NCI-H82 (cell line): ENCODE results near the gene CYP2W1.
"Not testable (repeated sequence)": the region's sequence is repeated elsewhere in the genome, so short reads cannot be mapped to it uniquely, and the experiment has no call there.

Experiments used
- DNase-seq: peaks from one replicate; lab custom pipeline; 2025; lab: John Stamatoyannopoulos, UW

CYP2W1 gene

DNA sequence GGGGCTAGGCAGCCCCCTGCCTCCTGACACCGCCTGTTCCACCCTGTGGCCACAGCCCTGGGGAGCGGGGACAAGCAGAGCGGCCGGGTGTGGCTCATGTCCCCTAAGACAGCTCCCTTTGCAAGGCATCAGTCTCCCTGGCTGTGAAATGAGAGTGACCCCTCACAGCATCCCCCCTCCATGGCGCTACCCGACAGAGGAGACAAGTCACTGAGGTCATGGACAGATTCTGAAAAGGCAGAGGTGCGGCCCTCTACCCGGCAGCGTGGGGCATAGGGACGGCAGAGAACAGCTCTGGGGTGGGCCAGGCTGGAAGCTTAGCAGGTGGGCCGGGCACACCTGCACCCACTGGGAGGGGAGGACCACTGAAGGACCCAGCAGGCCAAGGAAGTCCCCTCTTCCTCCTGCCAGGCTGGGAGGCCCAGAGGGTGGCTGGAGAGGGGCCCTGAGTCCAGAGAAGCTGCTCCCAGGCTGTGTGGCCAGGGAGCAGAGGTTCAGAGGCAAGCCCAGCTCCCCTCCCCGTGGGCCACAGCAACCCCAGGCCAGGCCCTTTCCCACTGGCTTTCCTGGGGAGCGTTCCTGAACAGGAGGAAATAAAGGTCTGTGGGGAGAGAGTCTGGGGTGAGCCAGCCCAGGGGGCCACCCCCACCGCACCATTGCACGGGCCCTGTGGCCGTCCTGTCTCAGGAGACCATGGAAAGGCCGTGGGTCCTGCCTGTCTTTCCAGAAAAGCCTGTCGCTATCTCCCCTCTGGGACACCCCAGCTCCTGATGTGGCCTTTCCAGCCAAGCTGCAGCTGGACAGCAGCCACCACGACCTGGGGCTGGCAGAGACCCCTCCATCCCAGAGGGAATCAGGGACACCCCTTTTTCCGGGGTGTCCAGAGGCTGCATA lies 30.2 kb upstream of the CYP2W1 start:
- DNase-seq, result no peak

DNA sequence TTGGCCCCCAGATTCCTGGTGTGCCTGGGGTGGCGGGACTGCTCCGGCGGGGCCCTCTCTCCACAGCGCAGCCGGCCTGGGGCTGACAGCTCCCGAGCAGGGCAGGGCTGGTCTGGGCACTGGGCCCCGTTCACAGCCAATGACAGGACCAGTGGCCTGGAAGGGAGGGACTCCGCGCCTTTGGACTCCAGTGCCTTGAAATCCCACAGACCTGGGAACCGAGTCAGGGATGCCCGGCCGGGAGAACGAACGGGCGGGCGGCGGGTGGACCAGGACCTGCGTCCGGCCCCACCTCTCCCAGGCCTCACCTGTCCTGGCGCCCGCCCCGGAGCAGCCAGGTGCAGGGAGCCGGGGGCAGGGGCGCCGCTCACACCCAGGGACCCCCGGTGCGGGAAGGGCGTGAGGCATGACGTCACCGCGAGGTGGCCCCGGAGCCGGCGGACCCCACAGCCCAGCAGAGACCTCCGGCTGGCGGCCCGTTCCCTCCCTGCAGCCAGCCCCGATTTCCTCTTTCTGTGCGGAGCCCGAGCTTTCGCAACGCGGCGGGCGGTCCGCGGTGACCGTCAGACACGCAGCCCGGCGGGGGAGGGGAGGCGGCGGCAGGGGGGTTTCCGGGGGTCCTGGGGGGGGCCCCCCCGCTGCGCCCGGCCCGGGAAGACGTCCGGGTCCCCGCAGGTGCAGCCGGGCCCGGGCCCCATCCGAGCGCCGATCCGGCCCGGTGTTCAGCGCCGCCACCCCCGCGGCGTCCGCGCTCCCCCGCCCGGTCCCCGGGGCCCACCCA lies 29.2 kb upstream of the CYP2W1 start:
- no peak for DNase-seq

DNA sequence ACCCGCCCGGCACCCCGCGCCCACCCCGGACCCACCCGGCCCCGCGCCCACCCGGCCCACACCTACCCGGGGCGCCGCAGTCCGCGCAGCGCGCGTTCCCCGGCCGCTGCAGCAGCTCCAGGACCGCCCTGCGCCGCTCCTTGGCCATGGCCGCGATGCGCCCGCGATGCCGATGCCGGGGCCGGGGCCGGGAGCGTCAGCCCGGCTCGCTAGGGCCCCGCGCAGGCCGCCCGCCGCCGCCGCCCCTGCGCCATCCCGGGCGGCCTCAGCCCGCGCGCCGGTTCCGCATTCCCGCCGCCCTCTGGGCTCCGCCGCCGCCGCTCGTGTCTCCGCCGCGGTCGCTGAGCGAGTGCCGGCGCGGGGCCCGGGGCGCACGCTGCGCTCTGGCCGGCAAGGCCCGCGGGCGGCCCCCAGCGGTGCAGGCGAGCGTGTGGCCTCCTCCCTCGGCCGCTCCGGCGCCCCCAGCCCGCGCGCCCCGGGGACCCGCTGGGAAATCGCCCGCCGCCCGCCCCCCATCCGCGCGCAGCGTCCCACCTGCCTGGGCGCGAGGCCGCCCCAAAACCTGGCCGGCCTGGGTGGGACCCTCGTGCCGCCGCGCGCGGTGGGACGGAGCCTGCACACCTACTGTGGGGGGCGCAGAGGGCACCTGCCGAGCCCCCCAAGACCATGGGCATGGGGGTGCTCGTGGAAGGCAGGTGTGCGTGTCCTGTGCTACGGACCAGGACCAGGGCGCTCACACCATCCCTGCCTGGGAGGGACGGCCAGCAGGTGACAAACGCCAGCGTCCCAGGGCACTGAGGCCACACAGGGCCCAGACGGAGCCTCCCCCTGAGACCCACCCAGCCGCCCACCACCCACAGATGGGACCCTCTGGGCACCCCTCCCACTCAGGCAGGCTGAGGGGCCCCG lies 28.4 kb upstream of the CYP2W1 start, which contains the start of gene ADAP1:
Gene ADAP1, minus strand, starts transcription at position 351 of the 909 bp plus-strand sequence. Its CDS starts 203 bp downstream, at position 148.
- DNase-seq, result no peak

DNA sequence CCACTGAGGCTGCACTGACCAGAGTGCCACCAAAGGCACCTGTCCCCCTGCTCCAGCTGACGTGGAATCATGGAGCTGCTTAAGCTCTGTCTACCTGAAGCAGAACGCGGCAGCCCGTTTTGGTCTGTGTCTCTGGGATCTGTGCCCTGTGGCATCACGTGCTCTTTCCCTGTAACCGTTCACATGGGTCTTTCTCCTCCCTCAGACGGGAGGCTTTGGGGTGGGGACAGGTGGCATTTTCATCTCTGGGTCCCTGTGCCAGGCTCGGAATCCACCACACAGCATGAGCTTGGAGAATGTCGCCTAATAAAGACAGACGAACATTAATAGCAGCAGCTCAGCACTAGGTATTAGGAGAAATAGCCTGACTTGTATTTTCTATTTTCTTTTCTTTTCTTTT lies 26.9 kb upstream of the CYP2W1 start:
- no peak for DNase-seq

DNA sequence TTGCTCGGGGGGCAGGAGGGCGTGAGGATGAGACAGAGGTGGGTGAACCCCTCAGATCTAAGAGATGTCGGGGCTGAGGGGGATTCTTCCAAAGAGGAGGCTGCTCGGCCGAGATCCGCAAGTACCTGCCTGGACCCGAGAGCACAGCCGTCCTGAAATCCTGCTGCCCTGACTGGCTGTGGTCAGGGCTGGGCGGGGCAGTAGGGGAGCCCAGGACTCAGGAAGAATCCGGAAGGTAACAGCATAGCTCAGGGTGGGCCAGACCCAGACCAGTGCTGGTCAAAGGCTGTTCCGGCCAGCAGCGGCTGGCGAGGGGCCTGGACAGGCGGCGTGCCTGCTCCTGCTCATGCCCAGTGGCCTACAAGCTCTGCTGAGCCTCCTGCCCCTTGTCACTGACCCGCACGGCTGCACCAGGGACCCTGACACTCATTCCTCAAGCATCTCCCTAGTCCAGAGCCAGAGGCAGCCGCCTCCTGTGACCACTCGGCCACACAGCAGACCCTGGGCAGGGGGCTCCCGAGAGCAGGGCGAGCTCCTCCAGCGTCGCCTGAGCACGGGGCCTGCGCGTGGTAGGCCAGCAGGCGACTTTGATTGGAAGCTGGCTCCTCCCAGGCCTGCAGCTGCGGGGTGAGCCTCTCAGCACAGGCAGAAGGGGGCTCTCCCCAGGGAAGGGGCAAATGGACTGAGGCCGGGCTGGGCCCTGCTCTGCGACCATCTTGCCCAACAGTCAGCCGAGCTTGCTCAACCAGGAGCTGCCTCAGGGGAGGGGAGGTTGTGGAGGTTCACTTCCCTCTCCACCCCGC lies 25.4 kb upstream of the CYP2W1 start:
- DNase-seq, result no peak

DNA sequence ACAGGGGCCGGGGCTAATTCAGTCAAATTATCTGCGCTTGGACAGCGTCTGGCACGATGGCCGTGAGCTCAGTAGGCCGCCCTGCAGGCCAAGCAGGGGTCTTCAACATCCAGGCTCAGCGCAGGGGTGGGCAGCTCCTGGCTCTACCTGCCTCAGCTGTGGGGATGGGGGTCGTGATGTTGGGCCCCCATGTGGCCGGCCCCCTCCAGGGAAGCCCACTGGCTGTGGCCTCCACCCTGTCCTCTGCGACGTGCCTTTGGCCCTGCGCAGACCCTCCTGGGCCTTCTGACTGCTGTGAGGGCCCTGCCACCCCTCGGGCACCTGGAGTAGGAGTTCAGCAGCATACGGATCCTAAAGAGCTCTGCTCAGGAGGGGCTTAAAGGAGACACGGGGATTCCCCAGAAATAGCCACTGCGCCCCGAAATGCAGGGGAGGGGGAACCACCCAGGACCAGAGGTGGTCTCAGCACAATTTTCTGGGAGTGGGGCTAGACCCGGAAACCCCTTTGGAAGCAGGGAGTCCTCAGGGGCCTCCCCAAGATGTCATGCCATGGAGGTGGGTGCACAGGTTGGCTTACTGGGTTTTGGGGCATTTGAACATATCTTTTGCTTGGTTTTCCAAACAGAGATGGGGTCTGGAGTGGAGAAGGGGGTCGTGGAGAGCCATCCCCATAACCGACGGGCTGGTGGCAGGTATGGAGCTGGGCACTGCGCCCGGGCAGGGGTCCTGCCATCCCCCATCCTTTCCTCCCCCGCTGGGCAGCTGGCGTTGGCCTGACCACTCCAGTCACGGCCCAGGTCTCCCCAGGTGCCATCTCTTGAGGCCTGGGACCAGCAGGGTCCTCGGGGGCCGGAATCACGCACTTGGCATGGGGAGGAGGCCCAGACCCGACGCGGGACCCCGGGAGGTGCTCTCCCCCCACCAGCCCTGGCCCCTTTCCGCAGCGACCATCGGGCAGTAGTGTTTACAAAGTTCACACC lies 24.5 kb upstream of the CYP2W1 start:
- DNase-seq, result no peak

DNA sequence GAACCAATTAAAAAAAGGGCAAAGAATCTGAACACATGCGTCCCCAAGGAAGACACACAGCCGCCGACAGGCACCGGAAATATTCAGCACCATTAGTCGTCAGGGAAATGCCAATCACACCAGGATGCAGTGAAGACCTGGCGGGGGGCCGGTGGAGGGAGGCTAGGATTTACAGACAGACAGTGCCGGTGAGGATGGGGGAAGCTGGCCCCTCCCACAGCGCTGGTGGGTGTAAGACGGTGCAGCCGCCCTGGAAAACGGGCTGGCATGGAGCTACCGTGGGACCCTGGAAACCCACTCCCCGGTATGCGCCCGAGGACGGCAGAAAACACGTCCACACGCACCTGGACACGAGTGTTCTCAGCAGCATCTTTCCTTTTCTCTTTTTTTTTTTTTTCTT lies 23.7 kb upstream of the CYP2W1 start:
- DNase-seq, result no peak

DNA sequence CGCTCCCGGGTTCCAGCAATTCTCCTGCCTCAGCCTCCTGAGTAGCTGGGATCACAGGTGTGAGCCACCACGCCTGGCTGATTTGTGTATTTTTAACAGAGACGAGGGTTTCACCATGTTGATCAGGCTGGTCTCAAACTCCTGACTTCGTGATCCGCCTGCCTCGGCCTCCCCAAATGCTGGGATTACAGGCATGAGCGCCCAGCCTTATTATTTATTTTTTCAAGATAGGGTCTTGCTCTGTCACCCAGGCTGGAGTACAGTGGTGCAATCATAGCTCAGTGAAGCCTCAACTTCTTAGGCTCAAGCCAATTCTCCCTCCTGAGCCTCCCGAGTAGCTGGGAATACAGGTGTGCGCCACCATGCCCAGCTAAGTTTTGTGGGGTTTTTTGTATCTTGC lies 23.2 kb upstream of the CYP2W1 start:
- DNase-seq, result not testable (repeated sequence)

DNA sequence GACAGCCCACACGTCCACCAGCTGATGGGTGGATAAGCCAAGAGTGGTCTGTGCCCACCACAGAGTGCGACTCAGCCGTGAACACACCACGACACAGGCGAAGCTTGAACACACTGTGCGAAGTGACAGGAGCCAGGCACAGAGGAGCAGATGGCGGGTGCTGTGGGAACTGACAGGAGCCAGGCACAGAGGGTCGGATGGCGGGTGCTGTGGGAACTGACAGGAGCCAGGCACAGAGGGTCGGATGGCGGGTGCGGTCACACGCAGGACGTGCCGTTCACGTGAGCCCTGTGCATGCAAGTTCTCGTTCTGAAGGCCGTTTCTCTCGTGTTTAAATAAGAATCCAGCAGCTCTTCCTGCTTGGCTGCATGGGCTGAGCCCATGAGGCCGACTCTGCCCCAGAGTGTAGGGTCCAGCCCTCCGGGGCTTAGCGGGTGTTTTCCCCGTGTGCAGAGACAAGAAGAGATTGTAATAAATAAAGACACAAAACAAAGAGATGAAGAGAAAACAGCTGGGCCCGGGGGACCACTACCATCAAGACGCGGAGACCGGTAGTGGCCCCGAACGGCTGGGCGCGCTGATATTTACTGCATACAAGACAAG lies 22.6 kb upstream of the CYP2W1 start:
- no peak for DNase-seq

DNA sequence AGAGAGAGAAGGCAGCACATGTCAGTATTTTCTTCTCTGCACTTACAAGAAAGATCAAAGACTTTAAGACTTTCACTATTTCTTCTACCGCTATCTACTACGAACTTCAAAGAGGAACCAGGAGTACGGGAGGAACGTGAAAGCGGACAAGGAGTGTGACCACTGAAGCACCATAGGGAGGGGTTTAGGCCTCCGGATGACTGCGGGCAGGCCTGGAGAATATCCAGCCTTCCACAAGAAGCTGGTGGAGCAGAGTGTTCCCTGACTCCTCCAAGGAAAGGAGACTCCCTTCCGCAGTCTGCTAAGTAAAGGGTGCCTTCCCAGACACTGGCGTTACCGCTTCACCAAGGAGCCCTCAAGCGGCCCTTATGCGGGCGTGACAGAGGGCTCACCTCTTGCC lies 22.0 kb upstream of the CYP2W1 start:
- not testable (repeated sequence) for DNase-seq

DNA sequence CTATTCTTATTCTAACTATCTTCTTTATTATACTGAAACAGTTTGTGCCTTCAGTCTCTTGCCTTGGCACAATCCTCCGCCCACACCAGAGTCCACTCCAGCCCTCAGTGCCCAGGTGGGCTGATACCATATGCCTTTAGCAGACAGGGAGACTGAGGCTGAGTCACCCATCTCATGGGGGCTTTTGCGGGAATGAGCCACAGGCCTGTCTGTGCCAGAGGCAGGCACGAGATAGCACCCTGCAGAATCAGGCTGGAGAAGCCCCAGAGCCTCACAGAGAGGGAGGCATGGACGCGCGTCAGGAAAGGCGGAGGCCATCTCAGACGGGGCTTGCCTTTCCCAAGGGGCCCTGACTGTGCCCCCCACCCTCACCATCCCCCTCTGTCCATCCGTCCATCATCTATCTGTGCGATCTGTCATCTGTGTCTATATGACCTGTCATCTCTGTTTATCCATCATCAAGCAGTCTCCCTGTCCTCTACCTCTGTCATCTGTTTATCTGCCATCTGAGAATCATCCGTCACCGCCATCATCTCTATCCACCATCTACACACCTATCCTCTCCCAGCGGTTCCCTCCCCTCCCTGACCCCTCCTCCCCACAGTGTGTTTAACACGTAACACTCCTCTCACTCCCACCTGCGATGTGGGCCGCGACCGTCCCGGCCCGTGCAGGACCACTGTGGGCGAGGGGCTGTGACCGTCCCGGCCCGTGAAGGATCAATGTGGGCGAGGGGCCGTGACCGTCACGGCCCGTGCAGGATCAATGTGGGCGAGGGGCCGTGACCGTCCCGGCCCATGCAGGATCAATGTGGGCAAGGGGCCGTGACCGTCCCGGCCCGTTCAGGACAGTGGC lies 21.2 kb upstream of the CYP2W1 start:
- DNase-seq, result no peak

DNA sequence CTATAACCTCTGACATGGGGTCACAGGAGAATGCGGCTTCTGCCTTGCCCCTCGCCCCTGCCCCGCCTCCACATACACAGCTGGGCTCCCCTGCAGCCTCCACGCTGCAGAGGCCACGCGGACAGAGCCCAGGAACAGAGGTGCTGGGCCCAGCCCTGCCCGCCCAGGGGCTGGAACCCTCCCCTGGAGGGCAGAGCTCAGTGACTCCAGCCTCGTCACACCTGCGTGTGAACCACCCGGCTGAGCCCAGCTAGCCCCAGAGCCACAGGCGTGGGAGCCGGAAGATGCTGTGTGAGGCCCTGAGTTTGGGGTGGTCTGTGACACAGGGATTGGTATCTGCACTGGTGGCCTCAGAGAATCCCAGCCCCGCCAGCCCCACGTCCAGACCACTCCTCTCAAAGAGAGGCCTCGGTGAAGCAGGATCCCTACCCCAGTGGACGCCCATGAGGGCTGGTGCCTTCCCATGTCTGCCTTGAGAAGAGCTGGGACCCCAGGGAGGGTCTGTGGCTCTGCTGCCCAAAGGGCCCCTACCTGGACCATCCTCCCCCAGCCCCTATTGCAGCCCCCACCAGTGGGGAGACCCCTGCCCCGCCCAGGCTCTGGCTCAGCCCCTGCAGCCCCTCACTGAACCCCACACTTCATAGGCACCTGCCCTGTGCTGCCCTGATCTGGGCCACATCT lies 20.4 kb upstream of the CYP2W1 start:
- no peak for DNase-seq

DNA sequence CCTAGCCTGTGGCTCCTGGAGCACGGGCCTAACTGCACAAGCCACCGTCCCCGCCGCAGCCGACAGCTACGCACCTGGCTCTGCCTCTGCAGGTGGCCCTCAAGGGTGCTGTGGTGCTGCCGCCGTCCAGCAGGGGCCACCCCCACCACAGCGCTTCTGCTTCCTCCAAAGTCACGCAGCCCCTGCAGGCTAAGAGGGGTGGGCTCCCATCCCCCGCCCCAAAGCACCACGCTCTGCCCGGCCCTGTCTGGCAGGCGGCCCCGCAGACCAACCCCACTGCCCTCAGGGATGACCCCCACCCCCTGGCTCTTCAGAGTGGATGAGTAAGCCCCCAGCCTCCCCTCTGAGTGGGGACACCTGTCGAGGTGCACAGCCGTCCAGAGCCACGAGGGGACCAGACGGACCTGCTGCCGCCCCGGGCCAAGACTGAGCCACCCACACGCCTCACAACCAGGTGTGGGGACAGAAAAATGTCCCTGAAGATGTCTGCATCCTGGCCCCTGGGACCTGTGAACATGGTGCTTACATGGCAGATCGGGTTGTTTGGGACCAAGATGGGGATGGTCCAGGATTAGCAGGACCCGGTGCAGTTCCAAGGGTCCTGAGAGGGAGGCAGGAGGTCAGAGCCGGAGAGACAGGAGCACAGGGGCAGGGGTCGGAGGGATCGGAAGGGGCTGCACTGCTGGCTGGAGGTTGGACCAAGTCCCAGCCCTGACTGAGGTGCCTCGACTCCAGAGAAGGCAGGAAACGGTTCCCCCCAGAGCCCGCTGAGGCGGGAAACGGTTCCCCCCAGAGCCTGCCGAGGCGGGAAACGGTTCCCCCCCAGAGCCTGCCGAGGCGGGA lies 19.5 kb upstream of the CYP2W1 start:
- no peak for DNase-seq

DNA sequence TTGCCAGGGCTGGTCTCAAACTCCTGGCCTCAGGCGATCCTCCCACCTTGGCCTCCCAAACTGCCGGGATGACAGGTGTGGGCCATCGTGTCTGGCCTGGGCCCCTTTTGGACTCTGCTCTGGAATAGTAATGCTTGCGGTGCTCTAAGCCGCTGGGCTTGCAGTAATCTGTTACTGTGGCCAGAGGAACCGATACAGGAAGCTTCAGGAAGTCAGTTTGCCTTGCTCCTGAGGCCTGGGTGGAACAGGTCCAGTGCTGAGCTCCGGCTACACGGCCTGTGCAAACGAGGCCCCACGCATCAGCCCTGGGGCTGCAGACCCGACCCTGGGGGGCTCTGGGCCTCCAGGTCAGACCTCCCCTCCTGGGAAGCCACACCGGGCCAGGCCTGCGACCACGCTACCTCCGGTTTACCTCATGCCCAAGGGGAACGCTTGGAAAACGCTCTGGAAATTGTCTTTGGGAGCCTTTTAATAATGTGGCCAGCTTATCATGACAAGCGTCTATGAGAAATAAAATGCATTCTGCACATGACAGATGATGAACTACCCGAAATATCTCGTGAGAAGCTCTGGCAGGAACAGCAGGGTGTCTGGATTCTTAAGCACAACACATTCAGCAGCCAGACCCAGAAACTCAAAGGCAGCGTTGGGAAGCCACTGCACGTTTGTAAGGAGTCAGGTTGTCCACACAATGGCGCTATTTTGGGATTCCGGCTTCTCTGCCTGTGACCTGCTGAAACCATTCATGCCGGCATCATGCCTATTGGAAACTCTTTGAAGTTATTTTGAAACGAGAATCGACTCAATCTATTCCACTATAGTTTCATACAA lies 18.4 kb upstream of the CYP2W1 start:
- peak; percentile 60 for DNase-seq

DNA sequence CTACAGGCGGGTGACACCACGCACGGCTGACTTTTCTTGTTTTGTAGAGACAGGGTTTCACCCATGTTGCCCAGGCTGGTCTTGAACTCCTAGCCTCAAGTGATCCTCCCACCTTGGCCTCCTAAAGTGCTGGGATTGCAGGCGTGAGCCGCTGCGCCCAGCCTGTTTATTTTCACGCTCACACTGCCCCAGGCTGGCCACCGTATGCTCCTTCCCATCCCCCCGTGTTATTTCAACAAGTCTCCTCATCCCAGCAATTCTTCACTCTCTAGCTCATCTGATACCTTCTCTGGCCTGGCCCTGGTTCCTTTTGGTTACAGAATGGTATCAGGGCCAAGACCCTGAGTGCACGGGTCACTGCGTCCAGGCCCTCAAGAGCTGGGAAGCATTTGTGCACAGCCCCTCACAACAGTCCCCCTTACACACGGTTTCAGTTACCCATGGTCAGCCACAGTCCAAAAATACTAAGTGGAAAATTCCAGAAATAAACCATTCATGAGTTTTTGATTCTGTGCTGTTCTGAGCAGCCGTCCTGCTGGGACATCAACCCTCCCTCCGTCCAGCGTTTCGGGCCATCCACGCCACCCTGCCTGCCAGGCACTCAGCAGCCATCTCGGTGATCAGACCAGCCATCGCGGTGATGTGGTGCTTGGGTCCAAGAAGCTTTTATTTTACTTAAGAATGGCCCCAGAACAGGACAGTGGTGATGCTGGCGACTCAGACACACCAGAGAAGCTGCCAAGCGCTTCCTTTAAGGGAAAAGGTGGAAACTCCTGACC lies 16.5 kb upstream of the CYP2W1 start:
- DNase-seq, result no peak
